ENCODE results near the gene DAZL.

DNA sequence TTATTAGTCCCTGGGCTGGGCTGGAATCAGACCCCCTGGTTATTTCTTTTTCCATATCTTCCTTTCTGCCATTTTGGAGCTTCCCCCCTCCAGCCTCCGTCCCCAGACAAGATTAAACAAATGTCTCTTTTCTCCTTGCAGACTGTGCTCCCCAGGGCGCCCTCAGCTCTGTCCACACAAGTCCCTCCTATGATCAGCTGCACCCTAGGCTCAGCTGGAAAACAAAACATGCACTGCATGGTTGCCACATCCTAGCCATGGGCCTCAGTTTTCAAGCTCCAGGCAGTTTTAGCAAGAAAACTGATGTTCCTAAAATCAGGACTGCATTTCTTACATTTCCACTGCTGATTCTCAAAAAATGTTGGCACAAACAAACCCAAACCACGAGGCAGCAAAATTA lies 68.2 kb downstream of the DAZL start:
- TF ChIP-seq, protein P1, sequence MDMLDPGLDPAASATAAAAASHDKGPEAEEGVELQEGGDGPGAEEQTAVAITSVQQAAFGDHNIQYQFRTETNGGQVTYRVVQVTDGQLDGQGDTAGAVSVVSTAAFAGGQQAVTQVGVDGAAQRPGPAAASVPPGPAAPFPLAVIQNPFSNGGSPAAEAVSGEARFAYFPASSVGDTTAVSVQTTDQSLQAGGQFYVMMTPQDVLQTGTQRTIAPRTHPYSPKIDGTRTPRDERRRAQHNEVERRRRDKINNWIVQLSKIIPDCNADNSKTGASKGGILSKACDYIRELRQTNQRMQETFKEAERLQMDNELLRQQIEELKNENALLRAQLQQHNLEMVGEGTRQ (IDR thresholded peaks at IDR 0.05; ENCODE audit: borderline replicate concordance, low read depth, low read length): no peak
- TF ChIP-seq HCFC1 (IDR thresholded peaks at IDR 0.05; ENCODE audit: low read length): no peak
- no peak for TF ChIP-seq MXI1 (IDR thresholded peaks at IDR 0.05; ENCODE audit: low read depth, low read length)
- TF ChIP-seq CREM (IDR thresholded peaks at IDR 0.05; ENCODE audit: low read depth): no peak
- no peak for TF ChIP-seq CHD1 (IDR thresholded peaks at IDR 0.05; ENCODE audit: low read depth, low read length)
- no peak for TF ChIP-seq TAF1 (IDR thresholded peaks at IDR 0.05; ENCODE audit: borderline replicate concordance, low read depth, low read length)
- no peak for TF ChIP-seq CHD2 (IDR thresholded peaks at IDR 0.05; ENCODE audit: borderline replicate concordance, low read depth, low read length)
- TF ChIP-seq NFYB (IDR thresholded peaks at IDR 0.05; ENCODE audit: insufficient read depth, low read depth, low read length): no peak
- no peak for TF ChIP-seq TCF12 (IDR thresholded peaks at IDR 0.05; ENCODE audit: low read depth, low read length)
